DOHH2 (cell line): ENCODE data around the gene GPC5.

Experiments
- EZH2phosphoT487 ChIP-seq: fragments of 200-600 bp; sonication (generic); IDR thresholded peaks from 2 replicates; pipeline ENCODE4 v1.6.1; 2017; ENCODE audit warnings: borderline replicate concordance, mild to moderate bottlenecking, antibody characterized with exemption, low read length, moderate library complexity, mixed read lengths
- TF ChIP-seq, protein P1 (sequence below): fragments of 200-600 bp; sonication (generic); IDR thresholded peaks from one replicate; pipeline ENCODE4 v1.5.1; 2014; ENCODE audit warnings: antibody characterized with exemption, mild to moderate bottlenecking, low read depth, low read length; ENCODE audit not compliant: poor library complexity, severe bottlenecking

GRCh38 chr13:91643394-91643793 lies 245.0 kb downstream of the GPC5 start:
- TF ChIP-seq, protein P1, sequence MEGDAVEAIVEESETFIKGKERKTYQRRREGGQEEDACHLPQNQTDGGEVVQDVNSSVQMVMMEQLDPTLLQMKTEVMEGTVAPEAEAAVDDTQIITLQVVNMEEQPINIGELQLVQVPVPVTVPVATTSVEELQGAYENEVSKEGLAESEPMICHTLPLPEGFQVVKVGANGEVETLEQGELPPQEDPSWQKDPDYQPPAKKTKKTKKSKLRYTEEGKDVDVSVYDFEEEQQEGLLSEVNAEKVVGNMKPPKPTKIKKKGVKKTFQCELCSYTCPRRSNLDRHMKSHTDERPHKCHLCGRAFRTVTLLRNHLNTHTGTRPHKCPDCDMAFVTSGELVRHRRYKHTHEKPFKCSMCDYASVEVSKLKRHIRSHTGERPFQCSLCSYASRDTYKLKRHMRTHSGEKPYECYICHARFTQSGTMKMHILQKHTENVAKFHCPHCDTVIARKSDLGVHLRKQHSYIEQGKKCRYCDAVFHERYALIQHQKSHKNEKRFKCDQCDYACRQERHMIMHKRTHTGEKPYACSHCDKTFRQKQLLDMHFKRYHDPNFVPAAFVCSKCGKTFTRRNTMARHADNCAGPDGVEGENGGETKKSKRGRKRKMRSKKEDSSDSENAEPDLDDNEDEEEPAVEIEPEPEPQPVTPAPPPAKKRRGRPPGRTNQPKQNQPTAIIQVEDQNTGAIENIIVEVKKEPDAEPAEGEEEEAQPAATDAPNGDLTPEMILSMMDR = no peak
- no peak for TF ChIP-seq EZH2phosphoT487
